ENCODE results near the gene CFAP119.
A peak's percentile ranks its signal among the peaks of the same experiment; 100 is the strongest.

CFAP119 gene

DNA sequence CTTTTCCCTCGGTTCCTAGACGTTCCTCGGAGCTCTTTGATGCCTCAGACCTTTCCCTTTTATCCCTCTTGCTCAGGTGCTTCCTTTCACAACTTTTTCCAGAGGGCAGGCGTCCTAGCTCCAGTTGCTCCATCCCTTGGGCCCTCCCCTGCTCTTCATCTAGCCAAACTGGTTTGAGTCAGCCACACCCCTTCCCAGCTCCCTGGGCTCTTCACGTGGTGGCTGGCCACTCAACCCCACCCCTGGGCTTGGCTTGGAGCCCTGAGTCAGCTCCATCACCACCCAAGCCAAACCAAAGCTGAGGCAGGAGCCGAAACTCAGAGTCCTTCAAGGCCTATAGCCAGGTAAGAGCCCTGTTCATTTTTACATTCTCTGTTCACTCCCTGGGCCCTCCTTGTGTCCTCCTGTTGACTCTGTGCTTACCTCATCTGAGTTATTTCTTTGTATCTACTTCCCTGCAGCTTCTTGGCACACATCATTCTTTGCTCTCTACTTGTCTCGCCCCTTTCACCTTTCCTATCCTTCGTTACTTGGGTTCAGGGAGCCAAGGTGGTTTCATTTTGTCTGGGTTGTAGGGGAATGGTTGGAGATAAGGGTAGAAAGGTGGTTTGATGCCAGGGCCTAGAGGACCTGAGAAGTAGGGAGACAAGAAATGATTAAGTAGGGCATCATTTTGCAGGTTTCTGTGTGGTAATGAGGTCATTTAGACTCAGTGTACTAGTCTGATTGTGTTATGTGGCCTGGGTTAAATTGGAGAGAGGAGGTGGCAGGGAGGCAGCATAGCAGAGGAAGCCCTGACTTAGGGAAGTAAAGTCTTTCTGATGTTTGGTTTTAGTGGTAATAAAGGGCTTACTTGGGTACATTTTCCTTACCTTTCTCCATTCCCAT lies 21.3 kb downstream of the CFAP119 start:
- TF ChIP-seq, protein P1, sequence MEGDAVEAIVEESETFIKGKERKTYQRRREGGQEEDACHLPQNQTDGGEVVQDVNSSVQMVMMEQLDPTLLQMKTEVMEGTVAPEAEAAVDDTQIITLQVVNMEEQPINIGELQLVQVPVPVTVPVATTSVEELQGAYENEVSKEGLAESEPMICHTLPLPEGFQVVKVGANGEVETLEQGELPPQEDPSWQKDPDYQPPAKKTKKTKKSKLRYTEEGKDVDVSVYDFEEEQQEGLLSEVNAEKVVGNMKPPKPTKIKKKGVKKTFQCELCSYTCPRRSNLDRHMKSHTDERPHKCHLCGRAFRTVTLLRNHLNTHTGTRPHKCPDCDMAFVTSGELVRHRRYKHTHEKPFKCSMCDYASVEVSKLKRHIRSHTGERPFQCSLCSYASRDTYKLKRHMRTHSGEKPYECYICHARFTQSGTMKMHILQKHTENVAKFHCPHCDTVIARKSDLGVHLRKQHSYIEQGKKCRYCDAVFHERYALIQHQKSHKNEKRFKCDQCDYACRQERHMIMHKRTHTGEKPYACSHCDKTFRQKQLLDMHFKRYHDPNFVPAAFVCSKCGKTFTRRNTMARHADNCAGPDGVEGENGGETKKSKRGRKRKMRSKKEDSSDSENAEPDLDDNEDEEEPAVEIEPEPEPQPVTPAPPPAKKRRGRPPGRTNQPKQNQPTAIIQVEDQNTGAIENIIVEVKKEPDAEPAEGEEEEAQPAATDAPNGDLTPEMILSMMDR (conservative IDR thresholded peaks at IDR 0.05): no peak
- peak overlapping the region; percentile 57 for H3K27ac ChIP-seq

DNA sequence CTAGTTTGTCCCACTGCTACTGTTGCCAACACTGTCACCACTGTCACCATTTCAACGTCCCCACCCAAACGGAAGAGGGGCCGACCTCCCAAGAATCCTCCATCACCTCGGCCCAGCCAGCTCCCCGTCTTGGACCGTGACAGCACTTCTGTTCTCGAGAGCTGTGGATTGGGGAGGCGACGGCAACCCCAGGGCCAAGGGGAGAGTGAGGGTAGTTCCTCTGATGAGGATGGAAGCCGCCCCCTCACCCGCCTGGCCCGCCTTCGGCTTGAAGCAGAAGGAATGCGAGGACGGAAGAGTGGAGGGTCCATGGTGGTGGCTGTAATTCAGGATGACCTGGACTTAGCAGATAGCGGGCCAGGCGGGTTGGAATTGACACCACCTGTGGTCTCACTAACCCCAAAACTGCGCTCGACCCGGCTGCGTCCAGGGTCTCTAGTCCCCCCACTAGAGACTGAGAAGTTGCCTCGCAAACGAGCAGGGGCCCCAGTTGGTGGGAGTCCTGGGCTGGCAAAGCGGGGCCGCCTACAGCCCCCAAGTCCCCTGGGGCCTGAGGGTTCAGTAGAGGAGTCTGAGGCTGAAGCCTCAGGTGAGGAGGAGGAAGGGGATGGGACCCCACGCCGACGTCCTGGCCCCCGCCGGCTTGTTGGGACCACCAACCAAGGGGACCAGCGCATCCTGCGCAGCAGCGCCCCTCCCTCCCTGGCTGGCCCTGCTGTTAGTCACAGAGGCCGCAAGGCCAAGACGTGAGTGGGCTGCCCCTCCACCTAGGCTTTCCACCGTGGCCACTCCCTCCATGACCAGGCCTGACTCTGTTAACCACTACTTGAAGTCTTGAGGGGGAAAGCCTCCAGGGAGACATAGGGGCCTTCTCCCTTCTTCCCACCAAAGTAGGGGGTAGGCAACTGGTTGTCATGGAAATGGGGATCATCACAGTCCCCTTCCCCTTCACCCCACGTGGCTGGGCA lies 22.6 kb downstream of the CFAP119 start:
- H3K27ac ChIP-seq: peak overlapping the region; percentile 57

DNA sequence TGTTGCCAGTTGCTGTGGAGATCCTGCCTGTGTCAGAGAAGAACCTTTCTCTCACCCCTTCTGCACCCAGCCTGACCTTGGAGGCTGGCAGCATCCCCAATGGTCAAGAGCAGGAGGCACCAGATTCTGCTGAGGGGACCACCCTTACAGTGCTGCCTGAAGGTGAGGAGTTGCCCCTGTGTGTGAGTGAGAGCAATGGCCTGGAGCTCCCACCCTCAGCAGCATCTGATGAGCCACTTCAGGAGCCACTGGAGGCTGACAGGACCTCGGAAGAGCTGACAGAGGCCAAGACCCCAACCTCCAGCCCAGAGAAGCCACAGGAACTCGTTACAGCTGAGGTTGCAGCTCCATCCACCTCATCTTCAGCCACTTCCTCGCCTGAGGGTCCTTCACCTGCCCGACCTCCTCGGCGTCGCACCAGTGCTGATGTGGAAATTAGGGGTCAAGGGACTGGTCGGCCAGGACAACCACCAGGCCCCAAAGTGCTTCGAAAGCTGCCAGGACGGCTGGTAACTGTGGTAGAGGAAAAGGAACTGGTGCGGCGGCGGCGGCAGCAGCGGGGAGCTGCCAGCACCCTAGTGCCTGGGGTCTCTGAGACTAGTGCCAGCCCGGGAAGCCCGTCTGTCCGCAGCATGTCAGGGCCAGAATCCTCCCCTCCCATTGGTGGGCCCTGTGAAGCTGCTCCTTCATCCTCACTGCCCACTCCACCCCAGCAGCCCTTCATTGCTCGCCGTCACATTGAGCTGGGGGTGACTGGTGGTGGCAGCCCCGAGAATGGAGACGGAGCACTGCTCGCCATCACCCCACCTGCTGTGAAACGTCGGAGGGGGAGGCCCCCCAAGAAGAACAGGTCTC lies 23.8 kb downstream of the CFAP119 start:
- H3K27ac ChIP-seq: no peak overlapping the region
- TF ChIP-seq, protein P1 (conservative IDR thresholded peaks at IDR 0.05): no peak

More for the DNA sequence above, 22.6 kb downstream of the CFAP119 start:
- TF ChIP-seq, protein P1 (conservative IDR thresholded peaks at IDR 0.05): no peak

DNA sequence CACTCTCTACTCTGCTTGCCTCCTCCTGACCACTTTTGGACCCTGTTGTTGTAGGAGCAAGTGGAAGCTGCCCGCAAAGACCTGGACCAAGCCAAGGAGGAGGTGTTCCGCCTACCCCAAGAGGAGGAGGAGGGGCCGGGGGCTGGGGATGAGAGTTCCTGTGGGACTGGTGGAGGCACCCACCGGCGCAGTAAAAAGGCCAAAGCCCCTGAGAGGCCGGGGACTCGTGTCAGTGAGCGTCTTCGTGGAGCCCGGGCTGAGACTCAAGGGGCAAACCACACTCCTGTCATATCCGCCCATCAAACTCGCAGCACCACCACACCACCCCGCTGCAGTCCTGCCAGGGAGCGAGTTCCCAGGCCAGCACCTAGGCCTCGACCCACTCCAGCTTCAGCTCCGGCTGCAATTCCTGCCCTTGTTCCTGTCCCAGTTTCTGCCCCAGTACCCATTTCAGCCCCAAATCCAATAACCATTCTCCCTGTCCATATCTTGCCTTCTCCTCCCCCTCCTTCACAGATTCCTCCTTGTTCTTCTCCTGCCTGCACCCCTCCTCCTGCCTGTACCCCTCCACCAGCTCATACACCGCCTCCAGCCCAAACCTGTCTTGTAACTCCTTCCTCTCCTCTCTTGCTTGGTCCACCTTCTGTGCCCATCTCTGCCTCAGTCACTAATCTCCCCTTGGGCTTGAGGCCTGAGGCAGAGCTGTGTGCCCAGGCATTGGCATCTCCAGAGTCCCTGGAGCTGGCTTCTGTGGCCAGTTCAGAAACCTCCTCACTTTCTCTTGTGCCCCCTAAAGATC lies 24.7 kb downstream of the CFAP119 start:
- TF ChIP-seq, protein P1 (conservative IDR thresholded peaks at IDR 0.05): no peak
- no peak overlapping the region for H3K27ac ChIP-seq

DNA sequence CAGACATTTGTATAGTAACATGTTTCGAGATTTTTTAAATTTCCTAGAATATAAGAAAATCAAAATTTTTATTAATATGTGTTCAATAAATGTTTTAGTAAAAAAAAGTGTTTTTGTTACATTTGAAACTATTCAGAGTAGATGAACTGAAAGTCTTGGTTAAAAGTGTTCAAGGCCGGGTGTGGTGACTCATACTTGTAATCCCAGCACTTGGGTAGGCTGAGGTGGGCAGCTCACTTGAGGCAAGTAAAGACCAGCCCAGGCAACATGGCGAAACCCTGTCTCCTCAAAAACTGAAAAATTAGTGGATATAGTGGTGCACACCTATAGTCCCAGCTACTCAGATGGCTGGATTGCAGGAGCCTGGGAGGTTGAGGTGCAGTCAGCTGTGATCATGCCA lies 30.5 kb downstream of the CFAP119 start:
- TF ChIP-seq, protein P1 (conservative IDR thresholded peaks at IDR 0.05): no peak
- no peak overlapping the region for H3K27ac ChIP-seq

DNA sequence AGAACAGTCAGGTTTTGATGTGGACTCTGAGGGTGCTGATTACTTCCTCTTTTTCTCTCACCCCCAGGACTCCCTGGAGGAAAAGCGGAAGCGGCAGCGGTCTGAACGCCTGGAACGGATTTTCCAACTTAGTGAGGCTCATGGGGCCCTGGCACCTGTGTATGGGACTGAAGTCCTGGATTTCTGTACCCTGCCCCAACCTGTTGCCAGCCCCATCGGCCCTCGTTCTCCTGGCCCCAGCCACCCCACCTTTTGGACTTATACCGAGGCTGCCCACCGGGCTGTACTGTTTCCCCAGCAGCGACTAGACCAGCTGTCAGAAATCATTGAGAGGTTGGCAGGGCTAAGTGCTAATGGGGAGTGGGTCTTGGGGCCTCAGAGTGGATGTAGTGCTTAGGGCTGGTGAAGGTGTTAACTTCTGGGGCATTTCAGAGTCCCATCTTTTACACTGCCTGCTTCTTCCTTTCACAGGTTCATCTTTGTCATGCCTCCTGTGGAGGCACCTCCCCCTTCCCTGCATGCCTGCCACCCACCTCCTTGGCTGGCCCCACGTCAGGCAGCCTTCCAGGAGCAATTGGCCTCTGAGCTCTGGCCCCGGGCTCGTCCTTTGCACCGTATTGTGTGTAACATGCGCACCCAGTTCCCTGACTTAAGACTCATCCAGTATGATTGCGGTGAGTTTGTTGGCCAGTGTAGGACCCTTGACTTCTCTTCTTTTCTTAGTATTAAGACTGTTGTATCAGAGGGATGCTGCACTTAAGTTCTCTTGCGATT lies 32.8 kb downstream of the CFAP119 start:
- TF ChIP-seq, protein P1 (conservative IDR thresholded peaks at IDR 0.05): no peak

More for the DNA sequence above, 32.8 kb downstream of the CFAP119 start:
- H3K27ac ChIP-seq: no peak overlapping the region
